HepG2 (cell line): ENCODE results near the gene PSKH1. TPM values are rescaled to one million over a fixed set of nuclear protein-coding genes. Genes with fewer than 3 reads are reported as not detected.
A peak's percentile ranks its signal among the peaks of the same experiment; 100 is the strongest.

Source experiments
- AHR ChIP-seq: IDR thresholded peaks from 2 replicates; pipeline ENCODE4 v1.6.1; 2018; ENCODE audit warnings: missing genetic modification reagents, missing compliant biosample characterization
- BRD4 ChIP-seq: sonication (generic); formaldehyde crosslinking; IDR thresholded peaks from 2 replicates; pipeline ENCODE4 v1.4.0; 2020; ENCODE audit warnings: missing genetic modification reagents
- FOSL1 ChIP-seq: sonication (generic); formaldehyde crosslinking; IDR thresholded peaks from 2 replicates; pipeline ENCODE4 v1.9.0; 2021; ENCODE audit warnings: missing genetic modification reagents, borderline replicate concordance
- FOXK2 ChIP-seq: fragments of 450-650 bp; IDR thresholded peaks from 2 replicates; pipeline ENCODE4 v1.6.1; 2016
- KMT2B ChIP-seq: IDR thresholded peaks from 2 replicates; pipeline ENCODE4 v1.6.1; 2016; ENCODE audit warnings: missing genetic modification reagents, missing compliant biosample characterization
- MED1 ChIP-seq: sonication (generic); formaldehyde crosslinking; IDR thresholded peaks from 2 replicates; pipeline ENCODE4 v1.4.0; 2020; ENCODE audit warnings: missing genetic modification reagents
- NFIB ChIP-seq: sonication (generic); formaldehyde crosslinking; IDR thresholded peaks from 2 replicates; pipeline ENCODE4 v1.9.0; 2021; ENCODE audit warnings: missing genetic modification reagents, mild to moderate bottlenecking, borderline replicate concordance
- POLR2AphosphoS5 ChIP-seq: IDR thresholded peaks from 2 replicates; pipeline ENCODE4 v1.6.1; 2012; ENCODE audit warnings: low read depth, low read length
- XRCC5 ChIP-seq: fragments of 200-400 bp; formaldehyde crosslinking; optimal IDR thresholded peaks from 2 replicates; pipeline ENCODE3; 2017; ENCODE audit warnings: mild to moderate bottlenecking, low read length
- ZBTB42 ChIP-seq: sonication (generic); formaldehyde crosslinking; IDR thresholded peaks from 2 replicates; pipeline ENCODE4 v1.5.0; 2020; ENCODE audit warnings: mild to moderate bottlenecking, missing genetic modification reagents
- ZBTB7A ChIP-seq: sonication (generic); formaldehyde crosslinking; IDR thresholded peaks from 2 replicates; pipeline ENCODE4 v1.8.0; 2022; ENCODE audit warnings: mild to moderate bottlenecking, missing genetic modification reagents
- ZNF12 ChIP-seq: sonication (generic); formaldehyde crosslinking; IDR thresholded peaks from 2 replicates; pipeline ENCODE4 v1.5.0; 2020; ENCODE audit warnings: missing genetic modification reagents
- ZNF205 ChIP-seq: IDR thresholded peaks from 2 replicates; pipeline ENCODE4 v1.6.1; 2018; ENCODE audit warnings: missing biosample characterization, missing genetic modification reagents
- ZNF253 ChIP-seq: sonication (generic); formaldehyde crosslinking; IDR thresholded peaks from 2 replicates; pipeline ENCODE4 v1.8.0; 2022; ENCODE audit warnings: mild to moderate bottlenecking, missing genetic modification reagents, borderline replicate concordance
- ZNF367 ChIP-seq: sonication (generic); formaldehyde crosslinking; IDR thresholded peaks from 2 replicates; pipeline ENCODE4 v1.4.0; 2020; ENCODE audit warnings: missing genetic modification reagents, borderline replicate concordance
- ZNF605 ChIP-seq: sonication (generic); formaldehyde crosslinking; IDR thresholded peaks from 2 replicates; pipeline ENCODE4 v1.8.0; 2022; ENCODE audit warnings: mild to moderate bottlenecking, missing genetic modification reagents
- ZNF724P ChIP-seq: sonication (generic); formaldehyde crosslinking; IDR thresholded peaks from 2 replicates; pipeline ENCODE4 v1.8.0; 2022; ENCODE audit warnings: missing genetic modification reagents, borderline replicate concordance
- ZNF772 ChIP-seq: sonication (generic); formaldehyde crosslinking; IDR thresholded peaks from 2 replicates; pipeline ENCODE4 v1.5.0; 2020; ENCODE audit warnings: mild to moderate bottlenecking, missing genetic modification reagents
- ZNF883 ChIP-seq: sonication (generic); formaldehyde crosslinking; IDR thresholded peaks from 2 replicates; pipeline ENCODE4 v1.5.1; 2020; ENCODE audit warnings: mild to moderate bottlenecking, missing genetic modification reagents; ENCODE audit errors: not compliant biosample characterization
- ZSCAN21 ChIP-seq: sonication (generic); formaldehyde crosslinking; IDR thresholded peaks from 2 replicates; pipeline ENCODE4 v1.8.0; 2022; ENCODE audit warnings: mild to moderate bottlenecking, missing genetic modification reagents, moderate library complexity, borderline replicate concordance
- polyA plus RNA-seq, 8 experiments: library from polyadenylated mRNA; depleted of rRNA in 3 of 8; stranded (reverse) in 7 of 8; unstranded in 1 of 8; fragments of >200 nt; fragmentation: Illumina TruSeq in 4 of 8; extraction: Trizol in 4 of 8; gene quantifications; 2 replicates each; pipeline versions ENCODE4 v1.2.1 to v1.2.3, GENCODE V29; 2011 to 2016; ENCODE audit warnings: low read depth in 4 of 8, missing spikeins in 1 of 8, mixed read lengths in 1 of 8; ENCODE audit not compliant: insufficient read depth in 1 of 8
- total RNA-seq, 5 experiments: library from RNA; depleted of rRNA; stranded (reverse); fragments of >200 nt; fragmentation: Illumina TruSeq; extraction: Trizol; gene quantifications; 2 replicates each; pipeline ENCODE4 v1.2.3, GENCODE V29; 2016; ENCODE audit warnings: low read depth in 1 of 5
- TF ChIP-seq, protein P1 (sequence below): sonication (generic); formaldehyde crosslinking; IDR thresholded peaks from 2 replicates; pipeline ENCODE4 v1.4.0; 2020; ENCODE audit warnings: low read depth, mild to moderate bottlenecking, missing genetic modification reagents
- TF ChIP-seq, protein P2 (sequence below): fragments of 450-650 bp; IDR thresholded peaks from 2 replicates; pipeline ENCODE4 v1.6.1; 2016
- TF ChIP-seq, protein P3 (sequence below): sonication (generic); formaldehyde crosslinking; IDR thresholded peaks from 2 replicates; pipeline ENCODE4 v1.8.0; 2022; ENCODE audit warnings: mild to moderate bottlenecking, missing genetic modification reagents
- TF ChIP-seq, protein P4 (sequence below): sonication (generic); formaldehyde crosslinking; IDR thresholded peaks from 2 replicates; pipeline ENCODE4 v1.8.1; 2023; ENCODE audit warnings: mild to moderate bottlenecking, missing genetic modification reagents, borderline replicate concordance
- TF ChIP-seq, protein P5 (sequence below): sonication (generic); formaldehyde crosslinking; IDR thresholded peaks from 2 replicates; pipeline ENCODE4 v1.9.0; 2021; ENCODE audit warnings: missing genetic modification reagents, mild to moderate bottlenecking, borderline replicate concordance

PSKH1 gene
- total and polyA plus RNA-seq, 2 of the 13 experiments (the other 11 are each of a cell fraction or from before 2014, with no cell fraction given): 8.4 to 19.1 TPM

DNA sequence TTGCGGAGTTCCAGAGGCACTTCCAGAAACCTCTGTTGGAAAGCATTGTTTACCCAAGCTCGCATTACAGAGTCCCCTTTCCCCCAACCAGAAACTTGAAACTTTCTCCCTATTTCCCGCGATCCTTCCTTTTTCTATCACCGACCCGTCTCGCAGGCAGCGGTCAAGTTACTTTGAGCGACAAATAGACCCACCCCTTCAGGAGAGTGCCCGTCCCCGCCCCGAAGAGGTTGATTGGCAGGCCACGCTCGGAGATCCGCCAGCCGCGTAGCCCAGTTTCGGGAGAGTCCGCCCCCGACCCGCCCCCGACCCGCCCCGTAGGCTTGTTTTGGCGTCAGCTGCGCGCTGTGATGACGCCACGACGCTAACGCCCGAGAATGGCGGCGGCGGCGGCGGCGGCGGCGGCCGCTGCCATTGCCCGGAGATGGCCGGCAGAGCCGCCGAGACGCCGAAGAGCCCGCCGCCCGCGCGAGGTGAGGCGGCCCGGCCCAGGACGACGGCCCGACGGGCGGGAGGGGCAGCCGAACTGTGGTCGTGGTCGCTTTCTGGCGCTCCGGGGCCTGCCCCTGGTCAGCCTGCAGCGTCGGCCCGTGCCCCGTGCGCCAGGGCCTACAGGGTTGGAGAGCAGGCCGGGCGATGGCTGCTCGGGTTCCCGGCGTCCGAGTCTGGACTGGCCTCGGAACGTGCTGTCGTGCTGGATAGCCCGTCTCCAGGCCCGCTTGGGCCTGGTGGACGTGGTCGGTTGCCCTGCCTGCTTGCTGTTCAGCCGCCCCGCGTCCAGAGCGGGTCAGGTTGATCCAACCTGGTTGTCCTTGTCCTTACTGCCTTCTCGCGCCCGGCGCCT is at the start of gene PSKH1 (continued):
- TF ChIP-seq ZNF883 (CRISPR knock-in tag) (peak; percentile 57), ZNF367 (CRISPR knock-in tag) (peak; percentile 45; the same call in 1 of the 2 replicates), ZNF724P (peak; percentile 75; the same call in 1 of the 2 replicates), ZNF12 (CRISPR knock-in tag) (peak; percentile 41; the same call in 1 of the 2 replicates), BRD4 (CRISPR knock-in tag) (peak; percentile 83), ZBTB42 (CRISPR knock-in tag) (peak; percentile 40; the same call in 1 of the 2 replicates), FOXK2 (no peak), ZNF772 (CRISPR knock-in tag) (no peak; the same call in 1 of the 2 replicates), MED1 (CRISPR knock-in tag) (peak; percentile 23; the same call in 1 of the 2 replicates), NFIB (CRISPR knock-in tag) (no peak), POLR2AphosphoS5 (peak; percentile 79), KMT2B (CRISPR knock-in tag) (peak; percentile 50; the same call in 1 of the 2 replicates), XRCC5 (peak; percentile 62), AHR (CRISPR knock-in tag) (peak; percentile 86; the same call in 1 of the 2 replicates), ZNF253 (CRISPR knock-in tag) (peak; percentile 80; the same call in 1 of the 2 replicates), FOSL1 (CRISPR knock-in tag) (peak; percentile 51; the same call in 1 of the 2 replicates), ZNF605 (CRISPR knock-in tag) (peak; percentile 77), ZNF205 (CRISPR knock-in tag) (0 out of 2 replicates have a peak, but pooled peaks have one; percentile 23), ZSCAN21 (CRISPR knock-in tag) (peak; percentile 81), ZBTB7A (CRISPR knock-in tag) (0 out of 2 replicates have a peak, but pooled peaks have one; percentile 49)
- TF ChIP-seq, protein P1, sequence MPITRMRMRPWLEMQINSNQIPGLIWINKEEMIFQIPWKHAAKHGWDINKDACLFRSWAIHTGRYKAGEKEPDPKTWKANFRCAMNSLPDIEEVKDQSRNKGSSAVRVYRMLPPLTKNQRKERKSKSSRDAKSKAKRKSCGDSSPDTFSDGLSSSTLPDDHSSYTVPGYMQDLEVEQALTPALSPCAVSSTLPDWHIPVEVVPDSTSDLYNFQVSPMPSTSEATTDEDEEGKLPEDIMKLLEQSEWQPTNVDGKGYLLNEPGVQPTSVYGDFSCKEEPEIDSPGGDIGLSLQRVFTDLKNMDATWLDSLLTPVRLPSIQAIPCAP (CRISPR knock-in tag): 0 out of 2 replicates have a peak, but pooled peaks have one; percentile 34
- TF ChIP-seq, protein P2, sequence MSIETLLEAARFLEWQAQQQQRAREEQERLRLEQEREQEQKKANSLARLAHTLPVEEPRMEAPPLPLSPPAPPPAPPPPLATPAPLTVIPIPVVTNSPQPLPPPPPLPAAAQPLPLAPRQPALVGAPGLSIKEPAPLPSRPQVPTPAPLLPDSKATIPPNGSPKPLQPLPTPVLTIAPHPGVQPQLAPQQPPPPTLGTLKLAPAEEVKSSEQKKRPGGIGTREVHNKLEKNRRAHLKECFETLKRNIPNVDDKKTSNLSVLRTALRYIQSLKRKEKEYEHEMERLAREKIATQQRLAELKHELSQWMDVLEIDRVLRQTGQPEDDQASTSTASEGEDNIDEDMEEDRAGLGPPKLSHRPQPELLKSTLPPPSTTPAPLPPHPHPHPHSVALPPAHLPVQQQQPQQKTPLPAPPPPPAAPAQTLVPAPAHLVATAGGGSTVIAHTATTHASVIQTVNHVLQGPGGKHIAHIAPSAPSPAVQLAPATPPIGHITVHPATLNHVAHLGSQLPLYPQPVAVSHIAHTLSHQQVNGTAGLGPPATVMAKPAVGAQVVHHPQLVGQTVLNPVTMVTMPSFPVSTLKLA: no peak
- TF ChIP-seq, protein P3, sequence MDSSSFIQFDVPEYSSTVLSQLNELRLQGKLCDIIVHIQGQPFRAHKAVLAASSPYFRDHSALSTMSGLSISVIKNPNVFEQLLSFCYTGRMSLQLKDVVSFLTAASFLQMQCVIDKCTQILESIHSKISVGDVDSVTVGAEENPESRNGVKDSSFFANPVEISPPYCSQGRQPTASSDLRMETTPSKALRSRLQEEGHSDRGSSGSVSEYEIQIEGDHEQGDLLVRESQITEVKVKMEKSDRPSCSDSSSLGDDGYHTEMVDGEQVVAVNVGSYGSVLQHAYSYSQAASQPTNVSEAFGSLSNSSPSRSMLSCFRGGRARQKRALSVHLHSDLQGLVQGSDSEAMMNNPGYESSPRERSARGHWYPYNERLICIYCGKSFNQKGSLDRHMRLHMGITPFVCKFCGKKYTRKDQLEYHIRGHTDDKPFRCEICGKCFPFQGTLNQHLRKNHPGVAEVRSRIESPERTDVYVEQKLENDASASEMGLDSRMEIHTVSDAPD (CRISPR knock-in tag): peak; percentile 41; the same call in 1 of the 2 replicates
- TF ChIP-seq, protein P4, sequence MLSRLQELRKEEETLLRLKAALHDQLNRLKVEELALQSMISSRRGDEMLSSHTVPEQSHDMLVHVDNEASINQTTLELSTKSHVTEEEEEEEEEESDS (CRISPR knock-in tag): peak; percentile 13; the same call in 1 of the 2 replicates
- TF ChIP-seq, protein P5, sequence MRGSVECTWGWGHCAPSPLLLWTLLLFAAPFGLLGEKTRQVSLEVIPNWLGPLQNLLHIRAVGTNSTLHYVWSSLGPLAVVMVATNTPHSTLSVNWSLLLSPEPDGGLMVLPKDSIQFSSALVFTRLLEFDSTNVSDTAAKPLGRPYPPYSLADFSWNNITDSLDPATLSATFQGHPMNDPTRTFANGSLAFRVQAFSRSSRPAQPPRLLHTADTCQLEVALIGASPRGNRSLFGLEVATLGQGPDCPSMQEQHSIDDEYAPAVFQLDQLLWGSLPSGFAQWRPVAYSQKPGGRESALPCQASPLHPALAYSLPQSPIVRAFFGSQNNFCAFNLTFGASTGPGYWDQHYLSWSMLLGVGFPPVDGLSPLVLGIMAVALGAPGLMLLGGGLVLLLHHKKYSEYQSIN (CRISPR knock-in tag): no peak
